Measurements from ENCODE around the gene PLA2G5.

- TF ChIP-seq KAT2B (IDR thresholded peaks at IDR 0.05; ENCODE audit: low read depth, low read length) (no peak), NFIC (IDR thresholded peaks at IDR 0.05) (no peak)
These were observed 9.8 kb downstream of the PLA2G5 start for GRCh38 chr1:20079661-20080305.

Data from K562 (cell line).